Measurements from ENCODE around the gene ZNF275.

DNA sequence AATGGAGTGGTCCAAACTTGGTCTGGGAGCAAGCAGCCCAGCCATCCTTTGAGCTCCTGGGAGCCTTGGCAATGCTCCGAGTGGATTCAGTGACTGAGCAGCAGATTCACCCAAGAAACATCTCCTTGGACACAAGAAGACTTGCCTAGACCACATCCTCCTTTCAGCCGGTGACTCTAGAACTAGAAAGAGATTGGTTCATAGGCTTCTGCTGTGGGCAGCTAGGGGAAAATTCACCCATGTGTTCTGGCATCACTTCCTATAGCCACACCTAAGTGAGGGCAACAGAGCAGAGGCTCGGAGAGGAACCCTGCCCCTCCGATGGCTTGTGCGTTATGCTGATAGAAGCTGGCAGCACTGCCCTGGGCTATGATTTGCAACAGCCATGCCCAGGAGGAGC lies 16.0 kb downstream of the ZNF275 start:
- TF ChIP-seq NFIC (IDR thresholded peaks at IDR 0.05): no peak
- TF ChIP-seq, protein P1, sequence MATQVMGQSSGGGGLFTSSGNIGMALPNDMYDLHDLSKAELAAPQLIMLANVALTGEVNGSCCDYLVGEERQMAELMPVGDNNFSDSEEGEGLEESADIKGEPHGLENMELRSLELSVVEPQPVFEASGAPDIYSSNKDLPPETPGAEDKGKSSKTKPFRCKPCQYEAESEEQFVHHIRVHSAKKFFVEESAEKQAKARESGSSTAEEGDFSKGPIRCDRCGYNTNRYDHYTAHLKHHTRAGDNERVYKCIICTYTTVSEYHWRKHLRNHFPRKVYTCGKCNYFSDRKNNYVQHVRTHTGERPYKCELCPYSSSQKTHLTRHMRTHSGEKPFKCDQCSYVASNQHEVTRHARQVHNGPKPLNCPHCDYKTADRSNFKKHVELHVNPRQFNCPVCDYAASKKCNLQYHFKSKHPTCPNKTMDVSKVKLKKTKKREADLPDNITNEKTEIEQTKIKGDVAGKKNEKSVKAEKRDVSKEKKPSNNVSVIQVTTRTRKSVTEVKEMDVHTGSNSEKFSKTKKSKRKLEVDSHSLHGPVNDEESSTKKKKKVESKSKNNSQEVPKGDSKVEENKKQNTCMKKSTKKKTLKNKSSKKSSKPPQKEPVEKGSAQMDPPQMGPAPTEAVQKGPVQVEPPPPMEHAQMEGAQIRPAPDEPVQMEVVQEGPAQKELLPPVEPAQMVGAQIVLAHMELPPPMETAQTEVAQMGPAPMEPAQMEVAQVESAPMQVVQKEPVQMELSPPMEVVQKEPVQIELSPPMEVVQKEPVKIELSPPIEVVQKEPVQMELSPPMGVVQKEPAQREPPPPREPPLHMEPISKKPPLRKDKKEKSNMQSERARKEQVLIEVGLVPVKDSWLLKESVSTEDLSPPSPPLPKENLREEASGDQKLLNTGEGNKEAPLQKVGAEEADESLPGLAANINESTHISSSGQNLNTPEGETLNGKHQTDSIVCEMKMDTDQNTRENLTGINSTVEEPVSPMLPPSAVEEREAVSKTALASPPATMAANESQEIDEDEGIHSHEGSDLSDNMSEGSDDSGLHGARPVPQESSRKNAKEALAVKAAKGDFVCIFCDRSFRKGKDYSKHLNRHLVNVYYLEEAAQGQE (IDR thresholded peaks at IDR 0.05; ENCODE audit: low read depth): no peak
- TF ChIP-seq EP300 (IDR thresholded peaks at IDR 0.05; ENCODE audit: borderline replicate concordance): no peak
